Stimulated activated CD4-positive, alpha-beta T cell treated with anti-CD3 and anti-CD28 coated beads, TNF-alpha, amount 100 ng/mL, for 48 hours (primary cell): Measurements from ENCODE around the gene TOR2A.

Experiments
- DNase-seq, 3 donors: peaks; one replicate each; pipeline ENCODE4 v3.0.0-alpha.2; 2020; ENCODE audit warnings: low read depth in 3 of 3

The TOR2A gene

DNA sequence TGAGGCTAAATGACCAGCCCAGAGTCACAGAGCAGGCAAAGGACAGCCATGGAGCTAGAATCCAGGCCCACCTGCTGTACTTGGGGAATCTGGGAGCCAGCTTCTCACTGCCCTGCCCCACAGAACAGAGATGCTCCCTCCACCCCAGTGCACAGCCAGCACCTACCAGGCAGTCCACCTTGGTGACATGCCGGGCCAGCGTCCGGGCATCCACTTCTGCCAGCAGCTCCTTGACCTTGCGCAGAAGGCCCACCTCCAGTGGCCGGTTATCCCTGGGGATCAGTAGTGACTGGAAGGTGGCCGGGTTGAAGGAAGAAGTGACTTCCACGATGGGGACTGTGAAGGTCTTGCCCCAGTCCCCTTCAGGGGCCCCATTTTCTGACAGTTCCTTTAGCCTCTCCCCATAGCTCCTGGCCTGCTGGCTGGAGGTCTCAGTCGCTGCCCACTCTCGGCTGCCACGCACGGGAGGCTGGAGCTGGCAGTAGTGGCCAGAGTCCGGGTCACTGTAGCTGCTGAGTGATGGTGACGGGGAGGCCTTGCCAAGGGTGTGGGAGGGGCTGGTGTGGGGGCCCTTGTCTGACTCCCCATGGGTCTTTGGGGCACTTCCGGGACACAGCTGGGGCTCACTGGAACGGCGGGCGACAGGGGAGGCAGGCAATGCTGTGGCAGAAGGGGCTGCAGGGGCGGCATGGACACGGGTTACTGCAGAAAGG is 9.5 kb upstream of the TOR2A start:
- DNase-seq = no peak

- no peak for DNase-seq
These were observed 7.5 kb upstream of the TOR2A start for GRCh38 chr9:127742435-127743088.

GRCh38 chr9:127741831-127742434 is 6.8 kb upstream of the TOR2A start:
- no peak for DNase-seq

- DNase-seq = no peak
These were observed 4.7 kb upstream of the TOR2A start for GRCh38 chr9:127739614-127740330.

DNA sequence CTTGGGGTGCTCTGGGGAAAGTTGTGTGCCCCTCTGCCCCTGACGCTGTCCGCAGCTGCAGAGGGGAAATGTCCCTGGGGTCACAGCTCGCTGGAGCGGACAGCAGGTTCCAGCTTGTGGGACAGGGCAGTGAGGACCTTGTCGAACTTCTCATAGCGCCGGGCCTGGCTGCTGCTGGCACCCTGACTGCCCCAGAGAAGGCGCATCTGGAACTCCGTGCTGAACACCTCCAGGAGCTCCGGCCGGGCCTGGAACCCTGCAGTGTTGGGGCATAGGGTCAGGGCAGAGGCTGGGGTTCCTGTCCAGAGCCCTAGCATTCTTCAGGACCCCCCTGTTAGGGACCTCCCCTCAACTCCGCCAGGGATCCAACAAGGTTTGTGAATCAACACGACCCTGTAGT is 3.6 kb upstream of the TOR2A start:
- no peak for DNase-seq

DNA sequence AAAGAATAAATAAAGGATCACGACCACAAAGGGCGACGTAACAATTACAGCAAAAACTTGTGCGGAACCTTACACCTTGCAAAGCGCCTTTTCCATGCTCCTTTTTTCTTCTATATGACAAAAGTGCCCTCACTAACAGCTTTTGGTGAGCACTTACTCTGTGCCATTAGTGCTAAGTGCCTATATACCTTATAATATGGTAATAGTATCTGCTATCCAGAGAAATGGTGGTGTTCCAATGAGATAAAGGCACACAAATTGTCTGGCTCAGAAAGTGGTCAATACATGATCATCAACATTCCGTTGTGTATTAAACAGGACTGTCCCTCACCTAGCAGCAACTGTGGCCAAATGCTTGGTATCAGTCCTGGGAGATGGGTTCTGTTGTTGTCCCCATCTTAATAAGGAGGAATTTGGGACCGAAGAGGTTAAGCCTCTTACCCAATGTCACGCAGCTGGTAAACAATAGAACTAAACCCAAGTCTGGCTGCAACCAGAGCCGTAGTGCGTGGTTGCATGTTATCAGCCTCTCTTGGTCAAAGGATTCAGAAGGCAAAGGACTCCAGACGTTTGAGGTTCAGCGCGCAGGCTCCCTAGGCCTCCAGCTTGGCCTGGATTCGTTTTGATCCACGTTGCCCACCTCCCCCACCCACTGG is 564 bp upstream of the TOR2A start:
- no peak for DNase-seq

DNA sequence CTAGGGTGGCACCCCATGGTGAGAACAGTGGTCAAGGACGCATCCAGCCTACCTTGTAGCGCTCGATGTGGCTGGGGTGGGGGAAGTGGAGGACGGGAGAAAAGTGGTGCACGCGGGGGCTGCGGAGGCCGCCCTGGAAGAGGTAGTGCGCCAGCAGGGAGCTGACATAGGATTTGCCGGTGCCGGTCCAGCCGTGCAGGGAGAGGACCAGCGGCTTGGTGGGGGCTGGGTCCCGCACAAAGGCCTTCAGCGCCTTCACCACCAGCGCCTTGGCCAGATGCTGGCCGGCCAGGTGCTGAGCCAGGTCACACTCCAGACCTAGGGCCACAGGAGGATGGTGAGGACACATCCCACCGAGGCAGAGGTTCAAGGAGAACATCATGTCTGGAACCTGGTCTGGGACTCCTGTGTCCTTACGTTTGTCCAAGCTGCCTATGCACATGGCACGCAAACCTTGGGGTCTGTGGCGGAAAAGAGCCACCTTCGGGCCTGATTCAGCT is 797 bp downstream of the TOR2A start:
- peak in 1 of 3 donors; percentile 80 for DNase-seq

GRCh38 chr9:127733614-127734013 is 1.5 kb downstream of the TOR2A start:
- no peak for DNase-seq

- DNase-seq = no peak
These were observed 2.6 kb downstream of the TOR2A start for GRCh38 chr9:127732444-127732843.

DNA sequence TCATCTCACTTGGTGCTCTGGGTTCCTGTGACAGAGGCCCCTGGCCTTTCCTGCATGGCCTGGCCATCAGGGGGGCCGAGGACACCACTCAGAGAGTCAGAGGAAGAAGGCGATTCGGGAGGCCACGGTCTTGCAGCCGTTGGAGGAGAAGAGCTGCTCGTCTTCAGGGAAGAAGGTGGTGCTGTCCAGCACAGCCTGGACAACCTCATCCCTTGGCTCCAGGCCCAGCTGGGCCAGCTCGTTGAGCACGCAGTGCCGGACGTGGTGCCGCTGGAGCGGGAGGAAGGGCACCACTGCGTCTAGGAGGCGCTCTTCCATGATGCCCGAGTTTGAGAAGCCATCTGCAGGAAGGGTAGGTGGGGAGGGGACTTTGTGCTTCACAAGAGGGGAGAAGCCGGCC is 3.2 kb downstream of the TOR2A start:
- no peak for DNase-seq

DNA sequence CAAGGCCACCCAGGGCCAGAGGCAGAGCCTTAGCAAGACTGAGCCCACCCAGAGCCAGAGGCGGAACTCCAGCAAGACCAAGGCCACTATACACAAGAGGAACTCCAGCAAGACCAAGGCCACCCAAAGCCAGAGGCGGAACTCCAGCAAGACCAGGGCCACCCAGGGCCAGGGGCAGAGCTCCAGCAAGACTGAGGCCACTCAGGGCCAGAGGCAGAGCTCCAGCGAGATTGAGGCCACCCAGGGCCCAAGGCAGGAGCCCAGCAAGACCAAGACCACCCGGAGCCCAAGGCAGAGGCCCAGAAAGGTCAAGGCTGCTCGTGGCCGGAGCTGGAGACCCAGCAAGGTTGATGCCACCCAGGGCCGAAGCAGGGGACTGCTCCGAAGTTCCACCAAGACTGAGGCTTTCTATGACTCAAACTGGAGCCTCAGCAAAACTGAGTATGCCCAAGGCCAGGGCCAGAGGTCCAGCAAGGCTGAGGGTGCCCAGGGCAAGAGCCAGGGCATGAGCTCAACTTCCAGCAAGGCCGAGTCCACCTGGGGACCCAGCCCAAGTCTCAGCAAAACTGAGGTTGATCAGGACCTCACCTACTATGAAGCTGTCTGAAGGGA is 4.2 kb downstream of the TOR2A start:
- DNase-seq = no peak

DNA sequence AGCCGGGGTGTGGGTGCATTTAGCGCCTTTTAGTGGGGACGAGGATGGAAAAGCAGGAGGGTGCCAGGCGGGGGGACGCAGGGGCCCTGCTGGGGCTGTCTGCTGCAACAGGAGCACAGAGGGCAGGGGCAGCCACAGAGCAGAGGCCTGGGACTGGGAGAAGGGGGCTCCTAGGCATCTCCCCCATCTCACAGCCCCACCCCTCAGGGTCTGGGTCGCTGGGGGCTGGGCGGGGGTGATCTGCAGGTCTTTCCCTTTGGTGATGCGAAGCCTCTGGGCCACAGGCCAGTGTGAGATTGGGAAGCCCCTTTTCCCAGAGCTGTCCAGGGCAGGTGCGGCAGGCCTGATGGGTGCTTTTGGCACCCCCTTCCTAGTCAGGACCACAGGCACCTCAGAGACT is 4.8 kb downstream of the TOR2A start:
- DNase-seq = no peak

DNA sequence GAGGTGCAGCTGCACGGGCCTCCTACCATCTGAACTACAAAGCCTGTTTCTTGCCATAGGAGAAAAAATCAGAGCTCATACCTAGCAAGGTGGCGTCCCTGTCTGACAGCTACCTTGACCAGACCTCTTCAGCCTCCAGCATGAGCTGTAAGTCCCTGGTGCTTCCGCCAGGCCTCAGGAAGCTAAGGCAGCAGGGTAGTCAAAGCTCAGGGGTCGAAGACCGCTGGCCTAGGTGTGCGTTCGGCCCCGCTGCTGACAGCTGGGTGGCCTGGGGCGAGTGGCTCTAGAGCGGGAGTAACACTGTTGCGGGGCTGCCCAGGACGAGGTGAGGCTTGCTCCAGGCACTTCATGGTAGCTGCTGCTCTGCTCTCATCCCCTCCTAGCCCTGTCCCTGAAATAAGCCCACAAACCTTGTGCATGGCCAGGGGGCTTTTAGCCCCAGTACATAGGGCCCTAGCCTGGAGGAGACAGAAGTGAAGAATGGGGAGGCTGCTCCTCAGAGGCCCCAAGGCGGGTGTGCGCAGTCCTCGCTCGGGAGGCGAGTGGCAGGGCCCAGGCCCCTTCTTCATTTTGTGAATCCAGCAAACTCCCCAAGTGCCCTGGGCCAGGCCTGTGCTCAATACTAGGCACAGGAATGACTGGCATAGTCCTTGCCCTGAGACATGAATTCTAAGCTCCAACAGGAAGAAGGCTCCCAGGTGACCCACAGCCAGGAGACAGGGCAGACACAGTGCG is 5.4 kb downstream of the TOR2A start:
- no peak for DNase-seq

DNA sequence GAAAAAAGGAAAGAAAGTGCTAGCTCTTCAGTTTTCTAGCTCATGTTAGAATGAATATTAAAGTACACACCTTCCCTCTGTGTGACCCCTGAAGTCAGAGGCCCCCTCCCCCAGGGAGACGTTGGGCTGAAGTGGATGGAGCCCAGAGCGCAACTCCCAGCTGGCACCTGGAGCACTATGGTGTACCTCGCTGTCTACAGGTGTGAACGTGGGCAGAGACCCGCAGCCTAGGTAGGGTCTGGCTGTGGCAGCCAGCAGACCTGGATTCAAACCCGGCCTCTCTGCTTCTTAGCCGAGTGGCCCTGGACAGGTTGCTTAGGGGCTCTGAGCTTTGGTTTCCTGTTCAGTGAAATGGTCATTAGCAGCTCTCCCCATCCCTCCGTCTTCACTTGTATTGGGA is 6.3 kb downstream of the TOR2A start:
- DNase-seq = no peak

DNA sequence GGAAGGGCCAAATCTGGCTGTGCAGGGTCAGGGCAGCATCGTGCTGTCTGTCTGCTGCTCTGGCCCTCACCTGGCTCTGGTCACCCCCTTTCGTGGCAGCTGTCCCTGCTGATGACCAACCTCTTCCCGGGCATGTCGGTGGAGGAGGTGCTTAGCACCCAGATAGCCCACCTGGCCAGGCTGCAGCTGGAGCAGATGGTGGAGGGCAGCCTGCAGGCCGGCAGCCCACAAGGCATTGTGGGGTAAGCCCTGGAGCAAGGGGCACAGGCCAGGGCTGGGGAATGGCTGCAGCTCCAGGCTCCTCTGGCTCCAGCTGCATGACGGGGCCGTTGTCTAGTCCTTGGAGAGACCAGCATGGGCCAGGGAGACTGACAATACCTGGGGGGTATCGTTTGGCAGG is 8.2 kb downstream of the TOR2A start:
- no peak for DNase-seq

DNA sequence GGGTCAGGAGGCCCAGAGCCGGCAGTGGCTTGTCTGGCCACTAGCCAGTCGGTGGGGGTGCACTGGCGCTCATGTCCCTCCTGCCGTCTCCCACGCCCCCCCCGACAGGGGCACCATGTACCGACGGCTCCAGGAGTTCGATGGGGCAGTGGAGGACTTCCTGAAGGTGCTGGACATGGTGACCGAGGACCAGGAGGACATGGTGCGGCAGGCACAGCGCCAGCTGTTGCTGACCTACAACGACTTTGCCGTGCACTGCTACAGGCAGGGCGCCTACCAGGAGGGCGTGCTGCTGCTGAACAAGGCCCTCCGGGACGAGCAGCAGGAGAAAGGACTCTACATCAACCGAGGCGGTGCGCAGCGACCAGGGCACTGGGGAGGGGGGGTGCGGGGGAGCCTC is 11.1 kb downstream of the TOR2A start:
- no peak for DNase-seq

GRCh38 chr9:127723444-127723843 is 11.7 kb downstream of the TOR2A start:
- no peak for DNase-seq

- no peak for DNase-seq
These were observed 12.1 kb downstream of the TOR2A start for GRCh38 chr9:127723013-127723412.

DNA sequence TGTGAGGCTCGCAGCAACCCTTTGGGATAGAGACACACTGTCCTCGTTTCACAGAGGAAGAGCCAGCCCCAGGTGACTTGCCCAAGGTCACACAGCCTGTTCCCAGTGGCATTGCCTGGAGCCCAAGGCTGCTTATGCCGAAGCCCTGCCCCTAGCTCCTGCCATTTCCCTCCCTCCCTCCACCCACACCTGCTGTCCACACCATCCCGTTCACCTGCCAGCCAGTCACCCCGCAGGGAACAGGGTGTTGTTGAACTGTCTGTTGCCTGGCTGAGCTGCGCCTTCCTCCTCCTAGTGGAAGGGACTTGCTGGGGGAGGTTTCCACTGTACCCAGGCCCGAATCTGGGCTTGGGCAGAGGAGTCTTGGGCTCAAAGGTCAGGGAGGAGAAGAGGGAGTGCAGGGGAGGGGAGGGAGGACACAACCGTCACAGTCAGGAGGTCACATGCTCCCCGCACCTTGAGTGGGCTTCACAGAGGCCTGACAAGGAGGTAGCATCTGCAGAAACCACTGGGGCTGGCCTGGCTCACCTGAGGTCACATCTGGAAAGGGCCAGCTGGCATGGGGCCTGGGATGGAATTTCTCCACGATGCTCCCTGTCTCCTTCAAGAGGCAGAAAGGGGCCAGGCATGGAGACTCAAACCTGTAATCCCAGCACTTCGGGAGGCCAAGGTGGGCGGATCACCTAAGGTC is 12.9 kb downstream of the TOR2A start:
- no peak for DNase-seq

DNA sequence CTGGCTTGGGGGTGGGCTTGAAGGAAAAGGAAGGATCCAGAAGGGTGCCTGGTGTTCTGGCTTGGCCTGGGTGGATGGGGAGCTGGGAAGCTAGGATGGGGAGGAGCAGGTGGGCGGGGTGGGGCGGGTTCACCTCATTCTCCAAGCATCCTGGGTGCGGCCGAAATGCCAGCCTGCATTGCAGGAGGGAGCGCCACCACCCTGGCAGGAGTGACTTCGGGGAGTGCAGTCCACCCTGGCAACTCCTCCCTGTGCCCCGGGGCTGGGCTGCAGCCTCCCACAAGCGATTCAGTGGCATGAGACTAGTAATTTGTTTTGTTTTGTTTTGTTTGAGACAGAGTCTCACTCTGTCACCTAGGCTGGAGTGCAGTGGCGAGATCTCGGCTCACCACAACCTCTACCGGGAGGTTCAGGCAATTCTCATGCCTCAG is 13.7 kb downstream of the TOR2A start:
- DNase-seq = no peak
